ENCODE results near the gene MRPL14.

Gene MRPL14

DNA sequence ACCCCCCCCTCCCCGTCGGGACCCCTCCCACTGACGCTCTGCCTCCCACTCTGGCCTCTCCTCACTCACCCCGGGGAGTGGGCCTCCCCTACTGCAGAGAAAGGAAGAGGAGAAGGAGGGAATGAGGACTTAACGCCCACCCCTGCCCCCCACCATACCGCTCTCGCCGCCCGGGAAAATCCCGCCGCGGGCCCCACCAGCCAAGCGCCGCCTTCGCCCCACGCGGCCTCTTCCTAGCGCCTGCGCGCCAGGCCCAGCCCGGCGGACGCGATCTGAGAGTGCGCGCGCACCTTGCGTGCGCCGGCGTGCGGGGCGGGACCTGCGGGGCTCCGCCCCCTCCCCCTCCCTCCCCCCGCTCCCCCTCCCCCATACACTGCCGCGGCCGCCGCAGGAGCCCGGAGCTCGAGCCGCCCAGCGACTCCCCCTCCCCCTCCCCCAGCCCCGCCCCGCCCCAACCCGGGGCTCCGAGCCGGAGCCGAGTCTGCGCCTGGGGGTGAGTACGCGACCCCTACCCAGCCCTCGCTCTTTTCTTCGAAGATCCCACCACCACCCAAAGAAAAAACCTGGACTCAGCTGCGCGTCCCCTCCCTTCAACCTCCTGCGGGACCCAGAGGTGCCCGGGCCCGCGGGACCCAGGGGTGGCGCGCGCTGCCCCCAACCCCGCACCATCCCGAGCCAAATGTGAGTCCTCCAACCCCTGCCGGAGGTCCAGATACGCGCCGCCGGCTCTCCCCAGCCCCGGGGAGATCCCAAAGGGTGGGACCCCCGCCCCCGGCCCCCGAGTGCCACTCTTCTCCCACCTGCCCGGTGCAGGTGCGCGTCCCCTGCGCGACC is at the start of gene MRPL14, which contains the start of gene TMEM63B:
MRPL14 (minus strand) TSS at position 267 of the 834 bp plus-strand sequence. CDS start 10,841 bp downstream, outside the sequence.
TMEM63B (plus strand) TSS at position 369 of the 834 bp plus-strand sequence. CDS start 7,031 bp downstream, outside the sequence.
- peak; percentile 97 for DNase-seq

DNA sequence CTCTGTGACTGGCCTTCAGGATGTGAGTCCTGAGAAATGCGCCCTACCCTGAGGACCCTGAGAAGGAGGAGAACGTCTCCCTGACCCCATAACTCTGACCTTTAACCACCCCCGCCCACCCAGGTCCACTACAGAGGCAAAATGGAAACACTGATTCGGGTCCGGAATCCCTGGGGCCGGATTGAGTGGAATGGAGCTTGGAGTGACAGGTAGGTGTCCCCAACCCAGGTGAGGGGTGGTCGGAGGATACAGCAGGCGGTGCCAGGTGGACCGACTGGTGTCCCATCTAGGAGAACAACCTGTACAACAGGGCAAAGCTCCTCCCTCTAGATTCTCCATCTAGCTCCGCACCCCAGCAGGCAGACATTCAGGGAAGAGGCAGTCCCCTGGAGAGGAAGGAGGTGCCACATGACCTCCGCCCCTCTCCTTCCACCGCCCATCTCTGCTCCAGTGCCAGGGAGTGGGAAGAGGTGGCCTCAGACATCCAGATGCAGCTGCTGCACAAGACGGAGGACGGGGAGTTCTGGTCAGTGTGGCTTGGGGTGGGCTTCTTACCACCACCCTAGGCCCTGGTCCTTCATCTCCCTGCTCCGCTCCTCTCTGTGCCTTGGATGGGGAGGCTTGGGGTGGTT is 49.0 kb upstream of the MRPL14 start:
- DNase-seq, result no peak

DNA sequence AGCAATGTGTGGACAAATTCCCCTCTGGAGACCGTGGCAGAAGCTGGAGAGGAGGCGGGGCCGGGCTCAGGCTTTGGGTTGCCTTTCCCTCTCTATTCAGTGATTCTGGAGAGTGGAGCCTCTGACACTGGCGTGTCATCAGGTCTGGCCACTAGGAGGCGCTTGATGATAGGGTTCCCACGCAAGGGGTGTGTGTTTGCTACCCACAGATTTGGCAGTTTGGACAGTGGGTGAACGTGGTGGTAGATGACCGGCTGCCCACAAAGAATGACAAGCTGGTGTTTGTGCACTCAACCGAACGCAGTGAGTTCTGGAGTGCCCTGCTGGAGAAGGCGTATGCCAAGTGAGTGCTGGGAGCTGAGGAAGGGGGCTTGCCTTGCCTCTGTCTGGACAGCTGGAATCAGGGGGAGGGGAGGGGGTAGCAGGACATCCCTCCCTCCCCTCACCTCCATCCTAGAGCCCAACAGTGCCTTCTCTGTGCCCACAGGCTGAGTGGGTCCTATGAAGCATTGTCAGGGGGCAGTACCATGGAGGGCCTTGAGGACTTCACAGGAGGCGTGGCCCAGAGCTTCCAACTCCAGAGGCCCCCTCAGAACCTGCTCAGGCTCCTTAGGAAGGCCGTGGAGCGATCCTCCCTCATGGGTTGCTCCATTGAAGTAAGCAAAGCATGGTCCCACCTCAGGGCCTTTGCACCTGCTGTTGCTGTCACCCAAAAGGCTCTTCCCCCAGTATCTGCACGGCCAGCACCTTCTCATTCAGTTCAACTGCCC is 45.7 kb upstream of the MRPL14 start:
- DNase-seq, result peak; percentile 89

- no peak for DNase-seq
Observed at GRCh38 chr6:44171899-44172546, 44.8 kb upstream of the MRPL14 start.

GRCh38 chr6:44169886-44170570 is 42.8 kb upstream of the MRPL14 start:
- DNase-seq, result no peak

- no peak for DNase-seq
Observed at GRCh38 chr6:44169154-44169553, 41.9 kb upstream of the MRPL14 start.

- no peak for DNase-seq
Observed at GRCh38 chr6:44167567-44167966, 40.3 kb upstream of the MRPL14 start.

DNA sequence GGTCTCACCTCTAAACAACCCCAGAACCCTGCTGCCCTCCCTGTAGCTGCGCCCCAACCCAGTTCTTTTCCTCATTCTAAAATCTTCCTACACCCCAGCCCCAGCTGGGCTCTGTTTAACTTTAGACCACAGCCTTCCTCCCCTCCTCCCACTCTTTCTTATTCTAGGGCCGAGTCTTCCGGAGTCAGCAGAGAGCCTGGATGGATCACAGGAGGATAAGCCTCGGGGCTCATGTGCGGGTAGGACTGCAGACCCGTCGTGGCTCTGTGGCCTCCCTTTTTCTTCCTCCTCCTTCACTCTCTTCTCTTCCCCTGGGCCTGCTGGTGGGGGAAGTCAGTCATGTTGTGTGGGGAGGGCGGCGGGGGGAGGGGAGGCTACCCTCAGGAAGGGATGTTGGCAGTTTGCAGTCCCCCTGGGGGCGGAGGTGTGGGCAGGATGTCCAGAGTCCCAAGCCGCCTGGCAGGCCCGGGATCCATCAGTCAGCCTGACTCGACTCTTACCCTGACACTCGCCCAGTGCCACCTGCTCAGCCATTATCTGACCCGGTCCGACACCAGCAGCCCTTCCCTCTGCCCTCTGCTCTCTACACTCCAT is 39.4 kb upstream of the MRPL14 start:
- DNase-seq, result no peak

DNA sequence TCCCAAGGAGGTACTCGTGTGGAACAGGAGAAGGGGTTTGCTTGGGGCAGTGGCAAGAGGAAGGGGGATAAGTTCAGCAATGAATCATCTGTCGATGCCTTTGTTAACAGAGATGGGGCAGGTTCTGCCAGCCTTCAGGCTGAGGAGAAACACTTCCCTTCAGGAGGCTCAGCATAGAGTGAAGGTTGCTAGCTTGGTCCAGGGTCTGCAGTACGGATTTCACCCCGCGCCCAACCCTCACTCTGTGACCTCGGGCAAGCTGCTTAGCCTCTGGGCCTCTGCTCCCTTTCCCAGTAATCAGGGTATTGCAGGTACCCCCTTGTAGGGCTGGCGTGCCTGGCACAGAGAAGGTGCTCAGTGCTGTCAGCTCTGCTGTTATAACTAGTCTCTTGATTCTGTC is 38.9 kb upstream of the MRPL14 start:
- DNase-seq, result no peak

DNA sequence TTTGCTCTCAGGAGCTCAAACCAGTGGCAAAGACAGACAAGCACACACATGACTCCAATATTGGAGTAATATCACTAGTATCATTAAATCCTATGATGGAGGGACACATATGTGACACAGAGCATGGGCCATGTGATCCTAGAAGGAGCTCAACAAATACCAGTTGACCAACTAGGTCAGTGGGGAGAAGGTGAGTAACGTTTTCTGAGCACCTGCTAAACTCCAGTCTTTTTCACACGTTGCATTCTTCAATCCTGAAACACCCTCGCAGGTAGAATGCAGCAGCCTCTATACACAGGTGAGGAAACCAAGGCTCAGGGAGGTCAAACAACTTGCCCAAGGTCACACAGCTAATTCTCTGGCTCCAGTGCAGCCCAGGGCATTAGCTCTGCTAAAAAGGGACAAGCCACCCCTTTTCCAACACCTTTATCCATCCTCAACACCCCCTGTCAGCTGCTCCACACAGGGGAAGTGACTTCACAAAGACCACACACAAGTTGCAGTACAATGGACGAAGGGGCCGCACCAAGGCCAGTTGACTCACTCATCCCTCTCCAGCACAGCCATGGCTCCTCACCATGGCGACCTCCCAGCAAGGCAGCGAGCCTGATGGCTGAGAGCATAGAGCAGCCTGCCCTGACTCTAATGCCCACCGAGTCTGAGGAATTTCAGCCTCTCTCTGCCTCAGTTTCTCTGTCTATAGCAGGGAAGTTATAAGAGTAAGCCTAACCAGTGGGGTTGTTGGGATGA is 35.8 kb upstream of the MRPL14 start:
- no peak for DNase-seq

DNA sequence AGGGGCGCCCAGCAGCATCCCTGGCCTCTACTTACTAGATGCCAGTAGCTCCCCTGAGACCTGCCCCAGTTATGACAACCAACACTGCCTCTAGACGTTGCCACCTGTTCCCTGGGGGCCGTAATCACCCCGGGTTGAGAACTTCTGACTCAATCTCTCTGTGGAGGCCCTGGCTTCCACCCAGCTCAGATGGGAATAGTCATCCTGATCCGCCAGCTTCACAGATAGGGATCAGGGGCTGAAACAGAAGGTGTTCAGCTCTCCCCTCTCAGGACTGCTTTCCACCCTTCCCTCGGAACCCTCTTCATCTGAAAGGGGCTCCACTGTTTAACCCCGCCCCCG is 34.7 kb upstream of the MRPL14 start:
- DNase-seq, result no peak

DNA sequence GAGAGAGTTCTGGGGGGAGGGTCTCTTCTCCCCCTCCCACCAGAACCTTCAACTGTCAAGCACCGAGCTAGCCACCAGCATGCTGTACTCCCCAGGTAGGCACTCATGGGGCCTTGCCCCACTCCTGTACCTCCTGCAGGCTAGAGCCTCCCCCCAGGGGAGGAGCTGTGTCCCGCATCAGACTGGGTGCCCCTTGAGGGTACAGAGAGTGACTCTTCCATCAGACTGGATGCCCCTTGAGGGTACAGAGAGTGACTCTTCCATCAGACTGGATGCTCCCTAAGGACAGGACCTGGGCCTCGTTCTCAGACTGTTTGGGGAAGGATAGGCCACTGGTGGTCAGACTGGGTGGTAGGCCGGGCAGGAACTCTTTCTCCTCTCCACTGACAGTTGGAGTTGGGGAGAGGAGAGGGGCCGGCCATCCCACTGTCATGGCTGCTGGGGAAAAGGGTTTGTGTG is 31.5 kb upstream of the MRPL14 start, which contains the start of gene CAPN11:
CAPN11 (plus strand) TSS at position 51 of the 459 bp plus-strand sequence; CDS start at position 80, 29 bp downstream.
- DNase-seq, result no peak

DNA sequence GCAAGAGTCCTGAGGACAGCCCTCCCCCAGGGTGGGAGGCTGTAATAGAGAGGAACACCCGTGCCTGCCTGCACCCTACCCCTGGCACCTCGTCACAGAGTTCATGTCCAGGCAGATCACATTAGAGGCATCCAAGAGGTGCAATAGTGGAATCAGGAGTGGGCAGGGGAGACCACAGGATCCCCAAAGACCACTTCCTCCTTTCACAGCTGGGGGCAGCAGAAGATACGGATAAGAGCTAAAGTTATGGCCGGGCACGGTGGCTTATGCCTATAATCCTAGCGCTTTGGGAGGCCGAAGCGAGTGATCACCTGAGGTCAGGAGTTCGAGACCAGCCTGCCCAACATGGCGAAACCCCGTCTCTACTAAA is 29.9 kb upstream of the MRPL14 start:
- DNase-seq, result no peak

DNA sequence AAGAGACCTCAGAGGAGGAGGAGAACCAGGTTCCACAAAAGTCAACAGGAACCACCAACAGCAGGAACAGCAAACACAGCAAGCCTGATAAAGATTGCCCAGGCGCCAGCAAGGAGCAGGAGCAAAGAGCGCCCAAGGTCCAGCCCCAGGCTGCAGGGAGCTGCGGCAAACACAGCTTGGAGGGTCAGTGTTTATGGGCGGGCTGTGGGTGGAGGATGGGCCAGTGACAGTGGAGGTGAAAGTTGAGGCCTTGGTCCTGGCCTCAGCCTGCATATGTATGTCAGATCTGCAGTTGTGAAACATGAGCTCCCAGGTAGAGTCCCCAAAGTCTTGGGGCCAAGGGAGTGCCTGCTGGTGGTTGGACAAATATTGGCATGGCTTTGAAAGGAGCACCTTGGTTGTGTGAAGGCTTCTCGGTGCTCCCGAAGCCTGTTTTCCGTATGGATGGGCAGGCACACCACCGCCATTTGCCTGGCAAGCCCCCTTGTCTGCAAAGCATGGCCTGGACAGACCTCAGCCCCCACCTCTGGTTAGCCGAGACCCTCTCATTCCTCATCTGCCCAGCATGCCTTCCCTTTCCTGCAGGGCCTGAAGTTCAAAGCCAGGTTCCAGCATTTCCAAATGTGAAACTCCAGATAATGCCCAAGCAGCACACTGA is 29.4 kb upstream of the MRPL14 start:
- DNase-seq, result no peak

GRCh38 chr6:44154067-44154466 is 26.8 kb upstream of the MRPL14 start:
- no peak for DNase-seq

DNA sequence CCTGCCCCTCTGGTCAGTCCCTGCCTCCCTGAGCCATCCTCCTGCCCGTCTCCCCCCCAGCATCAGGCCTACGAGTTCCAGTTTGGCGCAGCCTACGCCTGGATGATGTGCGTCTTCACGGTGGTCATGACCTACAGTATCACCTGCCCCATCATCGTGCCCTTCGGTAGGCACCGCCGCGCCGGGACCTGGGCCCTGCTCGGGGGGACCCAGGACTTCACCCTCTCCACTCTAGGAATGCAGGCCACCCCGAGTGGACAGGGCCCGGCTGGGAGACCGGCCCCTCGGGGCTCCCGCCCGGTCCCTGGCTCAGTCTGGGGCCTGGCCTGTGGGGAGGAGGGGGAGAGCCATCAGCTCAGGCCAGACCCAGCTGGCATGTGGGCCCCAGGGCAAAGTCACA is 25.3 kb upstream of the MRPL14 start:
- DNase-seq, result no peak

DNA sequence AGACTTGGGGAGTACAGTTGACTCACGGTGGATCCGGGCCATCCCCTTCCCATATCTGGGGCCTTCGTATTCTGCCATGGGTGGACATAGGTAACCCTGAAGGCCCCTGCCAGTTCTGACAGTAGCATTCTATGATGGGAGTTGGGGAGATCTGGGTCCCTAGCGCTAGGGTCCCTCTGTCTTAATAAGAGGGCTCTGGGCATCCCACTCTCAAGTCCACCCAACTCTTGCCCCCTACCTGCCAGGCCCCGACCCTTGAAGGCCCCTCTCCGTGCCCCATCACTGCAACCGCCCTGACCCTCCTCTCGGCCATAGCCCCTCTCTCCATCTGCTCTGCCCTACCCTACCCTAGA is 24.8 kb upstream of the MRPL14 start:
- no peak for DNase-seq

- DNase-seq, result peak; percentile 81
Observed at GRCh38 chr6:44151348-44152108, 24.3 kb upstream of the MRPL14 start.

DNA sequence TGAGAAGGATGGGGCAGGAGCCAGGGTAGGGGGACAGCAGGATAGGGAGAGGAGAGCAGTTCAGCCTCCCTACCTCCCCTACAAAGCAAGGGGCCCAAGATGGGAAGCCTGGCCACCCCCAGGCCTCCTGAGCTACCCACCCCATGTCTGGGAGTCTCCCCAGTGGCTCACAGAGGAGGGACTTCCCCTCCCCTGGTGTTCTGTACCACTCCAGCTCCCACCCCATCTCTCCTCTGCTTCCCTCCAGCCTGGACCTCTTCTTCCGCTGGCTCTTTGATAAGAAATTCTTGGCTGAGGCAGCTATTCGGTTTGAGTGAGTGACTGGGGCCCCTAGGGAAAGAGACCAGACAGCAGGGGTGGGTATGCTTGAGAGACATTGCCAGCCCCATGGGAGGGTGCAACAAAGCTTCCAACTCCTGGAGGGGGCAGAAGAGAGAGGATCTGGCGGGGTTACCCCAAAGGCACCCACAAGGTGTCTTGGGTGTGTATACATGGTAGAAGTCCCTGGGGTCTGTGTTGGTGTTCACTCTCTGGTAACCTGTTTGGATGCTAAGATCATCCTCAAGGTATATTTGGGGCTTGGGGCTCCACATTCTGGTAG is 23.2 kb upstream of the MRPL14 start:
- no peak for DNase-seq
